Peyer's patch (tissue), 4 donors: ENCODE measurements around the gene CTSZ. TPM values are rescaled to one million over a fixed set of nuclear protein-coding genes. Genes with fewer than 3 reads are reported as not detected.
"Not testable (repeated sequence)": the region's sequence is repeated elsewhere in the genome, so short reads cannot be mapped to it uniquely, and the experiment has no call there.

ENCODE experiments used
- DNase-seq, 3 donors: peaks; one replicate each; pipeline ENCODE4 v3.0.0-alpha.2; 2017 to 2019
- H3K27ac ChIP-seq, 4 donors: fragments of 200-600 bp; sonication (generic); one replicate each; pipeline ENCODE4 v1.5.1; 2016 to 2019
- H3K27me3 ChIP-seq, 2 donors: fragments of 200-600 bp; sonication (generic); one replicate each; pipeline ENCODE4 v1.5.1; 2019
- H3K36me3 ChIP-seq, 3 donors: fragments of 200-600 bp; sonication (generic); one replicate each; pipeline ENCODE4 v1.5.1; 2016 to 2019
- H3K4me1 ChIP-seq, 4 donors: fragments of 200-600 bp; sonication (generic); one replicate each; pipeline ENCODE4 v1.5.1; 2016 to 2019
- H3K4me3 ChIP-seq, 4 donors: fragments of 200-600 bp; sonication (generic); 1 replicate in 3 of 4; 2 replicates in 1 of 4; pipeline ENCODE4 v1.5.1; 2016 to 2019; ENCODE audit warnings: mild to moderate bottlenecking in 1 of 4
- H3K9me3 ChIP-seq, 4 donors: fragments of 200-600 bp; sonication (generic); one replicate each; pipeline ENCODE4 v1.5.1; 2016 to 2019; ENCODE audit warnings: mild to moderate bottlenecking in 1 of 4
- CTCF ChIP-seq, 6 experiments: fragments of 450-650 bp in 4 of 6; fragments of 200-600 bp in 2 of 6; sonication (generic) in 1 of 6; IDR thresholded peaks; one replicate each; pipeline ENCODE4 v1.5.1; 2017 to 2019; ENCODE audit warnings: antibody characterized with exemption in 6 of 6, mild to moderate bottlenecking in 3 of 6, moderate library complexity in 1 of 6
- POLR2A ChIP-seq, 2 donors: fragments of 450-650 bp; IDR thresholded peaks; one replicate each; pipeline ENCODE4 v1.5.1; 2017; ENCODE audit warnings: antibody characterized with exemption in 2 of 2, mild to moderate bottlenecking in 2 of 2, moderate library complexity in 2 of 2
- total RNA-seq, 4 donors: library from RNA; depleted of rRNA; stranded (reverse); fragments of >200 nt; gene quantifications; one replicate each; pipeline ENCODE4 v1.1.0, GENCODE V29; 2016

Gene CTSZ
- total RNA-seq, 4 donors from 2014 or later, result 78.4 to 310 (median 274) TPM

- Histone ChIP-seq H3K9me3 (no peaks in the 10 kb centered on the region), H3K27me3 (no peaks in the 10 kb centered on the region), H3K27ac (peak overlapping the region; percentile 84 to 95 (median 92)), H3K4me1 (peaks cover 0 to 61% (median 8%) of the 10 kb centered on the region in 4 donors), H3K36me3 (peaks cover 0 to 3% (median 0%) of the 10 kb centered on the region in 3 donors), H3K4me3 (peak overlapping the region; percentile 62 to 98 (median 83))
- DNase-seq, result peak; percentile 87 to 97 (median 97)
- TF ChIP-seq POLR2A (IDR thresholded peaks at IDR 0.05) (peak in 1 of 2 donors; percentile 23), CTCF (IDR thresholded peaks at IDR 0.05) (peak in 3 of 6 experiments; percentile 26 to 40 (median 33))
These were observed 36.0 kb upstream of the CTSZ start for GRCh38 chr20:59042796-59043631.

GRCh38 chr20:59042151-59042795, 35.2 kb upstream of the CTSZ start, which contains the start of gene PRELID3B:
TSS of gene PRELID3B (minus strand) at chr20:59042786. CDS start at chr20:59042730, 56 bp downstream.
- Histone ChIP-seq H3K4me1 (peaks cover 0 to 57% (median 8%) of the 10 kb centered on the region in 4 donors), H3K27me3 (no peaks in the 10 kb centered on the region), H3K27ac (peak within 1 kb of the TSS; percentile 84 to 95 (median 92)), H3K36me3 (peaks cover 0 to 10% (median 0%) of the 10 kb centered on the region in 3 donors), H3K4me3 (peak within 1 kb of the TSS; percentile 62 to 98 (median 83)), H3K9me3 (no peaks in the 10 kb centered on the region)
- TF ChIP-seq CTCF (IDR thresholded peaks at IDR 0.05), result peak in 1 of 6 experiments; percentile 21
- TF ChIP-seq POLR2A (IDR thresholded peaks at IDR 0.05), result peak; percentile 73 to 86
- DNase-seq, result peak; percentile 38 to 73 (median 68)

GRCh38 chr20:59041487-59041886, 34.4 kb upstream of the CTSZ start:
- Histone ChIP-seq H3K4me3 (peak overlapping the region in 3 of 4 donors; percentile 62 to 98 (median 79)), H3K4me1 (peaks cover 0 to 52% (median 8%) of the 10 kb centered on the region in 4 donors), H3K27ac (peak overlapping the region in 3 of 4 donors; percentile 84 to 95 (median 92))

GRCh38 chr20:59040667-59041066, 33.6 kb upstream of the CTSZ start:
- peak overlapping the region in 3 of 4 donors; percentile 8 to 98 (median 62) for H3K4me3 ChIP-seq

More at GRCh38 chr20:59041487-59041886, 34.4 kb upstream of the CTSZ start:
- H3K27me3 ChIP-seq, H3K9me3 ChIP-seq, DNase-seq: not testable (repeated sequence)
- H3K36me3 ChIP-seq, result peaks cover 0 to 18% (median 0%) of the 10 kb centered on the region in 3 donors

GRCh38 chr20:59039233-59039632, 32.2 kb upstream of the CTSZ start:
- Histone ChIP-seq H3K36me3 (peaks cover 0 to 35% (median 0%) of the 10 kb centered on the region in 3 donors), H3K4me1 (peaks cover 0 to 52% (median 8%) of the 10 kb centered on the region in 4 donors), H3K9me3 (no peaks in the 10 kb centered on the region), H3K4me3 (no peak overlapping the region), H3K27ac (no peak overlapping the region), H3K27me3 (no peaks in the 10 kb centered on the region)
- no peak for DNase-seq
- TF ChIP-seq CTCF (IDR thresholded peaks at IDR 0.05) (no peak), POLR2A (IDR thresholded peaks at IDR 0.05) (no peak)

More at GRCh38 chr20:59040667-59041066, 33.6 kb upstream of the CTSZ start:
- DNase-seq, result no peak
- H3K36me3 ChIP-seq, result peaks cover 0 to 26% (median 0%) of the 10 kb centered on the region in 3 donors
- no peaks in the 10 kb centered on the region for H3K27me3 ChIP-seq
- peaks cover 0 to 52% (median 8%) of the 10 kb centered on the region in 4 donors for H3K4me1 ChIP-seq
- no peak for TF ChIP-seq CTCF (IDR thresholded peaks at IDR 0.05)
- TF ChIP-seq POLR2A (IDR thresholded peaks at IDR 0.05), result peak; percentile 76 to 90
- H3K27ac ChIP-seq, result peak overlapping the region in 3 of 4 donors; percentile 84 to 95 (median 92)
- no peaks in the 10 kb centered on the region for H3K9me3 ChIP-seq
